Measurements from ENCODE around the gene RBM11.
A peak's percentile ranks its signal among the peaks of the same experiment; 100 is the strongest.
"Not testable (repeated sequence)": the region's sequence is repeated elsewhere in the genome, so short reads cannot be mapped to it uniquely, and the experiment has no call there.

Gene RBM11

GRCh38 chr21:14215971-14216641 is at the start of gene RBM11:
RBM11 (plus strand) TSS chr21:14216157; CDS start chr21:14216187, 30 bp downstream.
- no peak for DNase-seq (ENCODE audit: low spot score)

- DNase-seq (ENCODE audit: low spot score): not testable (repeated sequence)
Observed at GRCh38 chr21:14166463-14167223, 49.3 kb upstream of the RBM11 start.

DNA sequence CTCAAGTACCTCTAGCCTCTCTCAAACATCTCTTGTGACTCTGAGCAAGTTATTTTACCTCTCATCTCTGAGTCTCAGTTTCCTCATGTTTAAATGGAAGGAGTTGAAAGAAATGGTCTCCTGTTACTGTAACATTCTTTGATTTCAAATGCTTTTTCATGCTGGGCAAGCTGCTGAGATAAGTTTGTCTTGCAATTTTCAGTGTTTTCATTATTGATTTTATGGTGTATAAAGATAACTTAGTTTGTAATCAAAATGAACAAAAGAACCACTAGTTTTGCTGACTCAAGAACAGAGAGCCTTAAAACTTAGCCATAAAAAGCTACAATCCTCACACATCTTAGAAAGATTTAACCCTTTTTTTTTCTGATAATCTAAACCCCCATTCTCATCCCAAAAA is 9.7 kb upstream of the RBM11 start:
- DNase-seq (ENCODE audit: low spot score): no peak

GRCh38 chr21:14210738-14211137 is 5.2 kb upstream of the RBM11 start, which contains the start of gene LIPI:
LIPI (minus strand) TSS chr21:14210955; CDS start chr21:14210845, 110 bp downstream.
- DNase-seq (ENCODE audit: low spot score): no peak

GRCh38 chr21:14213164-14213563 is 2.8 kb upstream of the RBM11 start:
- DNase-seq (ENCODE audit: low spot score): no peak

DNA sequence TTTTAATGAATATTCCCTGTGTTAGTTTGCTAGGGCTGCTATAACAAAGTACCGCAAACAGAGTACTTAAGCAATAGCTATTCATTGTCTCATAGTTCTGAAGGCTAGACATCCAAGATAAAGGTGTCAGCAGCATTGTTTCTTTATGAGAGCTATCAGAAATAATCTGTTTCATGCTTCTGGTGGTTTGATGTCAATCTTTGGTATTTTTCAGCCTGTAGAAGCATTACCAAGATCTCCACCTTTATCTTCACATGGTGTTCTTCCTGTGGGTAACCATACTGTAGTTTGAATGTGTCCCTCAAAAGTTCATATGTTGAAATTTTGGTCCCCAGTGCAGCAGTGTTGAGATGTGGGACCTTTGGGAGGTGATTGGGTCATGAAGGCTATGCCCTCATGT is 7.4 kb downstream of the RBM11 start:
- no peak for DNase-seq (ENCODE audit: low spot score)

DNA sequence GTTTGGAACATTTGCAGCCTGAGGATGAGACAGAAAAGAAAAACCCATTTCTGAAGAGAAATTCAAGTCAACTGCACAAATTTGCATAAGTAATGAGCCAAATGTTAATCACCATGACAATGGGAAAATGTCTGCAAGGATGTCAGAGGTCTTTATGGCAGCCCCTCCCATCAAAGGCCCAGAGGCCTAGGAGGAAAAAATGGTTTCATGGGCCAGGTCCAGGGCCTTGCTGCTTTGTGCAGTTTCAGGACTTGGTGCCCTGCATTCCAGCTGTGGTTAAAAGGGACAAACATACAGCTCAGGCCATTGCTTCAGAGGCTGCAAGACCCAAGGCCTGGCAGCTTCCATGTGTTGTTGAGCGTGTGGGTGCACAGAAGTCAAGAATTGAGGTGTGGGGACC is 13.4 kb downstream of the RBM11 start:
- DNase-seq (ENCODE audit: low spot score): no peak

GRCh38 chr21:14235101-14235500 is 19.1 kb downstream of the RBM11 start:
- DNase-seq (ENCODE audit: low spot score): no peak

- no peak for DNase-seq (ENCODE audit: low spot score)
Observed at GRCh38 chr21:14236180-14236579, 20.2 kb downstream of the RBM11 start.

DNA sequence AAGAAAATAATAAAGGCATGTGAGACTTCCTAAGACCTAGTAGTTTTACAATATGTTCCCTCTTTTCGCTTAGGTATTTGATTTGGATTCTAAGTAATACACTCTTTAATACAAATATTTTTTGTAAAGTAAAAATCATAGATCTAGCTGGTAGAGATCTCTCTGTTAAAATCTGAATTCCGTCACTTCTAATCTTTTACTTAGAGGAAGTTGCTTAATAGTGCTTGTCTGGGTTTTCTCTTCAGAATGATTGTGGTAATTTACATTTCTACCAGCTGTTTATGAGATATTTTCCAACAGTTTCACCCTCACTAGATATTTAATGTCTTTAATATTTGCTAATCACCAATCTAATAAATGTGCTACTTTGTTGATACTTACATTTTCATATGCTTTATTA is 23.3 kb downstream of the RBM11 start:
- no peak for DNase-seq (ENCODE audit: low spot score)

GRCh38 chr21:14241297-14241696 is 25.3 kb downstream of the RBM11 start:
- no peak for DNase-seq (ENCODE audit: low spot score)

- DNase-seq (ENCODE audit: low spot score): no peak
Observed at GRCh38 chr21:14243461-14243860, 27.5 kb downstream of the RBM11 start.

GRCh38 chr21:14243874-14244273 is 27.9 kb downstream of the RBM11 start:
- DNase-seq (ENCODE audit: low spot score): no peak

DNA sequence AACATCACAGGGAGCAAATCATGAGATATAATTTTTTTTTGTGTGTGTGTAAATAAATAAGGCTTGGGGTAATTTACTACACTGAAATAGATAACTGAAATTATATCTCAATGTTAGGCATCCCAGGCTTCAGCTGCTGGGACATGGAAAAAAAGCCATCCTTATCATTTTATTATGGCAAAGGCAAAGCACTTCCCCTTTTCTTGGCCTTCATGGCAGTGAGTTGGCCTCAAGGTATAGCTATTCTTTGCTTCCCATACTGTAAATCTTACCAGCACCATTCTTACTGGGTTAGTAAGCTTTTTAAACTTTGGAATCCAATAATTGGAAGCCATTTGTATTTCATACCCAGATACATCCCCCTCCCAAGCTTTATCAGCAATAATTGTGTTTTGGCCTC is 29.0 kb downstream of the RBM11 start:
- DNase-seq (ENCODE audit: low spot score): no peak

DNA sequence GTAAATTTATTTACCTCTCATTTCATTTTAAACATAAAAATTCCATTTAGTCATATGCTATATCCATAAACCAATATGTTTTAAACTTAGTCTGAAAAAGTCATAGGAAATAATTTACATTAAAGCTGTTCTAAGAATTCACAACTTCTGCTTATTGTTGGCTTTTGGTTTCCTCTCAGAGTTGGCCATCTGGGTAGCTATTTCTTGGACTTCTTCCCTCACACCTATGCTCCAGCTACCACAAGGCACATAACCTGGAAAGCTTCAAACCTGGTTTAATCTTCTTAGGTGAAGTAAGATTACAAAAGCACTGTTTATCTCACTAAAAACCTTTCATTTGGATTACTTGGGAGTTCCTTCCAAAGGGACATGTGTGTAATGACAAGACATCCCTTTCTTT is 29.8 kb downstream of the RBM11 start:
- no peak for DNase-seq (ENCODE audit: low spot score)

GRCh38 chr21:14251336-14251735 is 35.4 kb downstream of the RBM11 start:
- DNase-seq (ENCODE audit: low spot score): no peak

DNA sequence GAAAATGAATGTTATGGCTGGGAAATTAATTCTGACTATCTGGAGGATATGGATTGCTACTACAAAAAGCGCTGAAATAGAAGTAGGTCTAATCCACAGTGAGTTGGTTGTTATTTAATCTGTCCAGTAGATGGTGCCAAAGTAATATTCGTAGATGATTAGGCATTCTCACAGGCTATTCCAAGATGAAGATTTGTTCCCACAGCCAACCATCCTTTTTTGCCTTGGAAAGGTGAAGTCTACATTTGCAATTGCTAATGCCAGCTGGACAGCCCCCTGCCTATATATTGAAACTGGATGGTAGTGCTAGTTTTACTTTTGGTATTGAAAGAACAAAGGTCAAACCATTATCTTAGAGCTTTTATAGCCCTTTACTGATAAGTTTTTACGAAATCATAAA is 43.8 kb downstream of the RBM11 start:
- peak; percentile 60 for DNase-seq (ENCODE audit: low spot score)

DNA sequence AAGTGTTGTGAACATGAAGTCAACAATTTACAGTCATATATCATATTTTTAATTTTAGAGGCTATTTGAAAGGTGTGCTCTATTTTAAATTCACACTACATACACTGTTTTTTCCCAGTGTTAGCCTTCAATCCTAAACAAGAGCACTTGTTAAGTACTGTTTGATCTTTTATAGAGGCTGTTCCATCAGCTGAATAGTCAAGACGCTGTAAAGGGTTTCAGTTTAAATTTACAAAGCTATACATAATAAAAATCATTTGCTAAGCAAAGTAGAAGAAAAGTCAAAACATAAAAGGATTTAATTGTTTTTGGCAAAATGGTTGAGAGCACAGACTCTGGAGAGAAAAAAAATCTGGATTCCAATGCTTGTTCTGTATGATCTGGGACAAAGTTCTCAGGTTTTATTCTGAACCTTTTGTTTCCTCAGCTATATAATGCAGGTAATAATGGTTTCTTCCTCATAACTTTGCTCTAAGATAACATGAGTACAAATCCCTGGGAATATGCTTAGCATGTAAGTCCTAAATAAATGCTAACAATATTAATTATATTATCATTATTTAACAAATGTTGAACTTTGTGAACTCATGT is 44.3 kb downstream of the RBM11 start:
- no peak for DNase-seq (ENCODE audit: low spot score)

DNA sequence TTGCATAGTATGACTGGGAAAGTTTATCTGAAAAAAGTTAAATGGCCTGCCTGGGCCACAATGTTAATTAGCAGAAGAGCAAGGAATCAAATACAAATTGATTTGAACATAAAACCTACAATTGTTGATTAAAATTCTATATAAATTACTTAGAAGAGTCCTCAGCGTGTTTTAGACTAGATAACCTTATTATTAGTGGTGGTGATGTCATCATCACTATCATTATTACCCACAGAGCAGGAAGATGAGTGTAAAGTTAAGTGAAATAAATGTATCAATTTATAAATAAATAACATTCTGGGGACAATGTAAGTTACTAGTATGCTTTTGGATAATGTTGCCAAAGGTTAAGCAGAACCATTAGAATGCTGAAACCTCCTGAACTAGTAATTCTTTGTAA is 46.1 kb downstream of the RBM11 start:
- no peak for DNase-seq (ENCODE audit: low spot score)

DNA sequence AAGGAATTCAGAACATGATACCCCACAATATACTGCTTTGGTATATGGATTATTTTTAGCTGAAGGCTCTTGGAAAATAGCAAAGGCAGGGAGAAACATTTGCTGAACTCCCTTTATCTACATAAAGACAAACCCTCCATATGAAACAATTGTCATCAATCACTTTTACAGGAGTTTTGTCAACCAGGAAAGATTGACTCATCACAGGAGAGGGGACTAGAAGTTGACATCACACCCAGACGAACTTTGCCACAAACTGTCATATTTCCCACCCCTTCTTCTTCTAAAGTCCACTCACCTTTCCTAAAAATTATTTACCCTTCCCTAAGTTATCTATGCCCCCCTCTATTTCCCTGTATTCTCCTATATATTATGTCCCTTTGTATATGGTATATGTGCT is 47.9 kb downstream of the RBM11 start:
- DNase-seq (ENCODE audit: low spot score): no peak

DNA sequence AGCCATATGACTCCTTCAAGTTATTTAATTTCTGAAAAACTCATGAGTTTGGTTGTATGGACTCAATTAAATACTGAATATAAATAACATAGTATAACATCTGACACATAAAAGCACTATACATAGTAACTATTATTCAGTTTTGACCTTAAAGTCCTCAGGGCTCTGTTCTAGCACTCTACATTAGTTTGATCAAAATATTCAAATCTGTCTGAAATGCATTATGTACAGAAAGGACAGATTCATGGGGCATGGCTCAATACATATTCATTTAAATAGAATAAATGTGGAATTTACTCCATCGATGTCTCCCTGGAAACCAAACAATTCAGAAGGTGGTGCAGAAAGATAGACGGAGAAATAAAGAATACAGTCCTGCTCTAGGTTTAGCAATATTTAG is 49.1 kb downstream of the RBM11 start:
- DNase-seq (ENCODE audit: low spot score): no peak

DNA sequence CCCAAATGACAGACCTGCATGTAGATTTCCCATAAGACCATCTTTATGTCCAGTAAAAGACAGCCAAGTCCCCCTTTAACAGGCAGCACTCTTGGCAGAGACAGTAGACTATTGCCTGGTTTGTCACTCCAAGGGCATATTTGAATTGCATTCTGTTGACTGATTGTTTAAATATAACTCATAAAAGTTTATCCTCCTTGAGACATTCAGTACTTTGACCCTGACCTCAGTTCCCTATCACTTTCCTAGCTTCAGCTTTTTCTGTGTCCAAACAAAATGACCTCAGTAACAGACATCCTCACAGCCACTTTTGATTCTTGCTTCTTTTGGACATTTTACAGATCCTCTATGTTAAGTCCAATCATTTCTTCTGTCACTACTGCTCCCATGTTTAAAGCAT is 51.1 kb downstream of the RBM11 start:
- no peak for DNase-seq (ENCODE audit: low spot score)

DNA sequence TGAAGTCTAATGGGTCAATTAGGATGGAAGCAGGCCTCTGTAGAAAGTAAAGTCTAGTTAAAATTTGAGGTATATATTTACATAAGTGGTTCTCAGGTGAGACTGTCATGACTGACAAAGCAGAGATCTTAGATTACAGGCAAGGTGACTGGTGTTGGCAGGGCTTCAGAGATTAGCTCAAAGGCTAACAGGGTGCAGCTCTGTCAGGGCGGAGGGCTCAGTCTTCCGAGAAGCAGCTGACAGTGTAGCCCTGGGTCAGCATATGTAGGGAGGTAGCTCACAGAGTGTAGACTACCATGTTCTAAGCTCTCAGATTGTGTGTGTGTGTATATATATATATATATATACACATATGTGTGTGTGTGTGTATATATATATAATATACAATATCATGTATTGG is 54.7 kb downstream of the RBM11 start:
- no peak for DNase-seq (ENCODE audit: low spot score)
